Progenitor cell of endocrine pancreas (in vitro differentiated cells): Measurements from ENCODE around the gene SCAPER. TPM values are rescaled to one million over a fixed set of nuclear protein-coding genes. Genes with fewer than 3 reads are reported as not detected.

Source experiments
- DNase-seq: peaks from one replicate; pipeline ENCODE4 v3.0.0; 2021; ENCODE audit warnings: low spot score; ENCODE audit not compliant: unreplicated experiment
- H3K27ac Mint-ChIP-seq: 2 replicates; pipeline ENCODE4 v1.8.0; 2021; ENCODE audit warnings: mild to moderate bottlenecking, moderate library complexity, mixed read lengths
- H3K27me3 Mint-ChIP-seq: 2 replicates; pipeline ENCODE4 v1.8.0; 2021; ENCODE audit warnings: mixed read lengths
- H3K36me3 Mint-ChIP-seq: 2 replicates; pipeline ENCODE4 v1.8.0; 2022; ENCODE audit warnings: mixed read lengths; ENCODE audit not compliant: insufficient read depth
- H3K4me1 Mint-ChIP-seq: 2 replicates; pipeline ENCODE4 v1.8.0; 2021; ENCODE audit warnings: low read depth, mixed read lengths
- H3K4me3 Mint-ChIP-seq: 2 replicates; pipeline ENCODE4 v1.8.0; 2021; ENCODE audit warnings: low read depth, mild to moderate bottlenecking, moderate library complexity, mixed read lengths
- H3K9me3 Mint-ChIP-seq: 2 replicates; pipeline ENCODE4 v1.8.0; 2021; ENCODE audit warnings: low read depth, mixed read lengths
- CTCF ChIP-seq: fragments of 200-600 bp; sonication (generic); IDR thresholded peaks from one replicate; pipeline ENCODE4 v1.5.0; 2021; ENCODE audit warnings: antibody characterized with exemption, mild to moderate bottlenecking; ENCODE audit not compliant: unreplicated experiment
- total RNA-seq: library from RNA; stranded (reverse); gene quantifications from 2 replicates; pipeline ENCODE4 v1.2.1, GENCODE V29; 2021

The SCAPER gene
- total RNA-seq, 1 donor from 2014 or later: 43.1 TPM

- peaks cover 5% of the 10 kb centered on the region for H3K36me3 Mint-ChIP-seq
- no peak for DNase-seq
- no peaks in the 10 kb centered on the region for H3K27me3 Mint-ChIP-seq
- TF ChIP-seq CTCF: no peak
- peaks cover 13% of the 10 kb centered on the region for H3K4me1 Mint-ChIP-seq
- H3K9me3 Mint-ChIP-seq: no peaks in the 10 kb centered on the region
- no peak overlapping the region for H3K4me3 Mint-ChIP-seq
- H3K27ac Mint-ChIP-seq: no peak overlapping the region
Observed at GRCh38 chr15:76378691-76379090, 526.4 kb downstream of the SCAPER start.

DNA sequence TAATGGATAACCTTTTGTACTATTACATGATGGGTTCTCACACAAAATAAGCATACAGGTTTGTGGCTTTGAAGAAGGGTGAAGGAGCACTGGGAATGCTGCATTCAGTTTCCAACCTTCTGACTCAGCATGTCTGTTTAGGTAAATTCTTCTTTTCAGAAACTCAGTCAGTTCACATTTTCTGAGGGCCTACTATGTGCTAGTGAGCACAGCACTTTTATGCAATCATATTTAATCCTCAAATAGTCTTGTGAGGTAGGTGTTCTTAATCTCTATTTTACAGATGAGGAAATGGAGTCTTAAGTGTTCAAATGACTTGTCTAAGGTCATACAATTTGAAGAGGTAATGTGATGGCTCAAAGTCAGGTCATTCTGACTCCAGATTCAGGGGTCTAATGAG lies 527.4 kb downstream of the SCAPER start:
- no peaks in the 10 kb centered on the region for H3K9me3 Mint-ChIP-seq
- no peak overlapping the region for H3K27ac Mint-ChIP-seq
- no peak for TF ChIP-seq CTCF
- peaks cover 13% of the 10 kb centered on the region for H3K4me1 Mint-ChIP-seq
- no peak overlapping the region for H3K4me3 Mint-ChIP-seq
- no peak for DNase-seq
- no peaks in the 10 kb centered on the region for H3K27me3 Mint-ChIP-seq
- peaks cover 5% of the 10 kb centered on the region for H3K36me3 Mint-ChIP-seq

- H3K27ac Mint-ChIP-seq: no peak overlapping the region
Observed at GRCh38 chr15:76377217-76377616, 527.9 kb downstream of the SCAPER start.

DNA sequence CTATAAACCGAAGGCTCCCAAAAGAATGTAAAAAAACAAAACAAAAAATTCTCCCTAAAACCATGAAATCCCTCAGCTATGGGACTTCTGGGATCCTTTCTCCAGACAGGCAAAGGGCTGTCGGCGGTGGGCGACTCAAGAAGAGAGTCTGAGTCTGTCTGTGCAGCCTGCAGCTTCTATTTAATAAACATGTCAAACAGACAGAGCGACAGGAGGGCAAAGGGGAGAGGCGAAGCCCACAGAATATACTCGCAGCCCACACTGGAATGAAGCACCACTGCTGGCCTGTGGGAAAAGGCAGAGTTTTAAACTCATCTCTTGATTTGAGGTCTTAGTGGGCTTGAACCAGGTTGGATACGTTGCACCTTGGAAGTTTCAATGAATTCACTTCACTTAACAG lies 528.3 kb downstream of the SCAPER start:
- Mint-ChIP-seq H3K36me3 (peaks cover 10% of the 10 kb centered on the region), H3K9me3 (no peaks in the 10 kb centered on the region), H3K4me3 (no peak overlapping the region), H3K27ac (peak overlapping the region; percentile 29), H3K27me3 (no peaks in the 10 kb centered on the region), H3K4me1 (peaks cover 13% of the 10 kb centered on the region)
- TF ChIP-seq CTCF: no peak
- DNase-seq: no peak

More at GRCh38 chr15:76377217-76377616, 527.9 kb downstream of the SCAPER start:
- no peak for TF ChIP-seq CTCF
- Mint-ChIP-seq H3K4me1 (peaks cover 13% of the 10 kb centered on the region), H3K36me3 (peaks cover 6% of the 10 kb centered on the region), H3K4me3 (no peak overlapping the region), H3K9me3 (no peaks in the 10 kb centered on the region), H3K27me3 (no peaks in the 10 kb centered on the region)
- DNase-seq: no peak

DNA sequence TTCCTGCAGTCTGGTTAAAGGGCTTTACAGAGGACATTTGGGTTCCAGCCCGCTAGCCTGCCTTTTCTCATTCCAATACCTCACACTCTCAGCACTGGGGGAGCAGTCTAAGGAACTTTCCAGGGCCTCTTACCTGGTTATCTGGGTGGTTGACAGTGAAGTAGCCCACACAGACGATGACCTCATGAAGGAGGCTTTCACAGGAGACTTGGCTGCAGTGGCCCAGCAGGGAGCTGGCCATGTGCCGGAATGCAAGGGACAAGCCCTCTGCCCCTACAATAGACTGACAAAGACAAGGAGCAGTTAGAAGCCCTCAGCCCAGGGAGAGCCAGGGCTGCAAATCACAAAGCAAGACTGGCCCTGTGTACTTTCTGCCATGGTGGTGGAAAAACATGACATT lies 529.1 kb downstream of the SCAPER start:
- no peak for DNase-seq
- H3K27me3 Mint-ChIP-seq: no peaks in the 10 kb centered on the region
- H3K9me3 Mint-ChIP-seq: no peaks in the 10 kb centered on the region
- no peak overlapping the region for H3K4me3 Mint-ChIP-seq
- no peak overlapping the region for H3K27ac Mint-ChIP-seq
- H3K36me3 Mint-ChIP-seq: peaks cover 8% of the 10 kb centered on the region
- peaks cover 13% of the 10 kb centered on the region for H3K4me1 Mint-ChIP-seq
- TF ChIP-seq CTCF: no peak
